Brain pericyte (primary cell): ENCODE measurements around the gene MRPS5.
"Not testable (repeated sequence)": the region's sequence is repeated elsewhere in the genome, so short reads cannot be mapped to it uniquely, and the experiment has no call there.

Experiments used
- DNase-seq: peaks from one replicate; pipeline ENCODE4 v3.0.0-alpha.2; 2012; ENCODE audit warnings: low read depth, low spot score

The MRPS5 gene

GRCh38 chr2:95121407-95122196 lies at the start of gene MRPS5:
Gene MRPS5, minus strand, starts transcription at chr2:95121808. Its CDS starts 17 bp downstream, at chr2:95121791.
- DNase-seq: peak; percentile 21

- DNase-seq: no peak
Measured at GRCh38 chr2:95166065-95166763, 44.6 kb upstream of the MRPS5 start.

GRCh38 chr2:95165371-95166064 lies 43.9 kb upstream of the MRPS5 start, which contains the start of gene ZNF2:
Gene ZNF2, plus strand, starts transcription at chr2:95165809. Its CDS starts 10,418 bp downstream, at chr2:95176227.
- DNase-seq: peak; percentile 89

- DNase-seq: no peak
Measured at GRCh38 chr2:95165030-95165370, 43.4 kb upstream of the MRPS5 start.

GRCh38 chr2:95159690-95160449 lies 38.3 kb upstream of the MRPS5 start, which contains the start of gene ZNF514:
Gene ZNF514, minus strand, starts transcription at chr2:95159848. Its CDS starts 6,595 bp downstream, at chr2:95153253.
- no peak for DNase-seq

- no peak for DNase-seq
Measured at GRCh38 chr2:95158891-95159619, 37.4 kb upstream of the MRPS5 start.

- DNase-seq: no peak
Measured at GRCh38 chr2:95158441-95158840, 36.8 kb upstream of the MRPS5 start.

- DNase-seq: no peak
Measured at GRCh38 chr2:95149397-95149984, 27.9 kb upstream of the MRPS5 start.

GRCh38 chr2:95143838-95144237 lies 22.2 kb upstream of the MRPS5 start:
- no peak for DNase-seq

- DNase-seq: no peak
Measured at GRCh38 chr2:95138702-95139101, 17.1 kb upstream of the MRPS5 start.

- DNase-seq: no peak
Measured at GRCh38 chr2:95122197-95122551, 566 bp upstream of the MRPS5 start.

- no peak for DNase-seq
Measured at GRCh38 chr2:95121093-95121406, 558 bp downstream of the MRPS5 start.

- DNase-seq: peak; percentile 17
Measured at GRCh38 chr2:95115418-95115817, 6.2 kb downstream of the MRPS5 start.

GRCh38 chr2:95113464-95113863 lies 8.1 kb downstream of the MRPS5 start:
- DNase-seq: no peak

- DNase-seq: no peak
Measured at GRCh38 chr2:95110395-95110794, 11.2 kb downstream of the MRPS5 start.

GRCh38 chr2:95109260-95109659 lies 12.3 kb downstream of the MRPS5 start:
- DNase-seq: no peak

GRCh38 chr2:95106081-95106480 lies 15.5 kb downstream of the MRPS5 start:
- no peak for DNase-seq

- no peak for DNase-seq
Measured at GRCh38 chr2:95104606-95105005, 17.0 kb downstream of the MRPS5 start.

GRCh38 chr2:95099910-95100309 lies 21.7 kb downstream of the MRPS5 start:
- DNase-seq: no peak

GRCh38 chr2:95098273-95098672 lies 23.3 kb downstream of the MRPS5 start:
- DNase-seq: not testable (repeated sequence)
